ENCODE results near the gene CCDC190. TPM values are rescaled to one million over a fixed set of nuclear protein-coding genes. Genes with fewer than 3 reads are reported as not detected.
A peak's percentile ranks its signal among the peaks of the same experiment; 100 is the strongest.

Gene CCDC190
- total RNA-seq, 1 donor from 2014 or later: 5.2 TPM

DNA sequence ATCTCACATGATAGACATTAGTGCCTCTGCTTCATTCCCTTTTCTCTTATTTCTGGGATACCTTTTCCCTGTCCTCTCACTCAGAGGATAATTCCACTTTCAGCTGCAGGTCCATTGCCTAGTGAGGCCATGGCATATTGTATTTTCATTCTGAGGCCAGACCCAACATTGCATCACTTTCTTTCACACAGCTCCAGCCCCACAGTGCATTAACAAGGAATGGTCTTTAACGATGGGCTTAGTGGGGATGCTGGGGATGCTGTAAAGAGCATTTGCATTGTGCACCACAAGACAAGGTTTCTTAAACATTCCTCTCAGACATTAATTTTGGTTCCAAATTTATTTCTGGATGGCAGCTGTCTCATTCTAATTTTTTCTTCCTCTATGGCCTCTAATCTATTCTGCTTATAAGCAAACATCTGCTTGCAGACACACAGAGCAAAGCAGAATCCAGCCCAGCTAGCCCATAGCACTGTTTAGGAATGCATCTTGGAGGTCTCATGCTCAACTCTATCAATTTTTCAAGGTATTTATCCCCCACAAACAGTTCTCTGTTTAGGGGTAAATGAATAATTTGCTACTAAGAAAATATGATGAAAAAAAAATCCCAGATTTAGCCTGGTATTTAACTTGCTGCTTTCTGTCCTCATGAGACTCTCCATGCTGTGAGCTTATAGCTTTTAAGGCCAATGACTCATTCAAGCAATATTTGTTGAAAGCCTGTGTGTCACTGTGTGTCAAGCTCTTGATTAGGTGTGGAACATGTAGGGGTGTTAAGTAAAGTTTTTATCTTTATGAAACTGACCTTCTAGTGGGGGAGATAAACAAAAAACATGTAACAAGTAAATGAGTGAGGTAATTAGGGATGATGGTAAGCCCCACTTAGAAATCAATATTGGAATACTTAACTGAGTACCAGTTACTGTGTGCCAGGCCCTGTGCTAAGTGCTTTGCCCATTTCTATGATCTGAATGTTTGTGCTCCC lies 44.5 kb upstream of the CCDC190 start:
- Histone ChIP-seq H3K9me3 (no peaks in the 10 kb centered on the region), H3K36me3 (no peaks in the 10 kb centered on the region), H3K4me3 (no peak overlapping the region), H3K27me3 (ENCODE audit: low read depth) (no peaks in the 10 kb centered on the region), H3K4me1 (no peaks in the 10 kb centered on the region), H3K27ac (no peak overlapping the region)
- DNase-seq (no peak), ATAC-seq (peak; percentile 62 to 79)
- TF ChIP-seq, protein P1, sequence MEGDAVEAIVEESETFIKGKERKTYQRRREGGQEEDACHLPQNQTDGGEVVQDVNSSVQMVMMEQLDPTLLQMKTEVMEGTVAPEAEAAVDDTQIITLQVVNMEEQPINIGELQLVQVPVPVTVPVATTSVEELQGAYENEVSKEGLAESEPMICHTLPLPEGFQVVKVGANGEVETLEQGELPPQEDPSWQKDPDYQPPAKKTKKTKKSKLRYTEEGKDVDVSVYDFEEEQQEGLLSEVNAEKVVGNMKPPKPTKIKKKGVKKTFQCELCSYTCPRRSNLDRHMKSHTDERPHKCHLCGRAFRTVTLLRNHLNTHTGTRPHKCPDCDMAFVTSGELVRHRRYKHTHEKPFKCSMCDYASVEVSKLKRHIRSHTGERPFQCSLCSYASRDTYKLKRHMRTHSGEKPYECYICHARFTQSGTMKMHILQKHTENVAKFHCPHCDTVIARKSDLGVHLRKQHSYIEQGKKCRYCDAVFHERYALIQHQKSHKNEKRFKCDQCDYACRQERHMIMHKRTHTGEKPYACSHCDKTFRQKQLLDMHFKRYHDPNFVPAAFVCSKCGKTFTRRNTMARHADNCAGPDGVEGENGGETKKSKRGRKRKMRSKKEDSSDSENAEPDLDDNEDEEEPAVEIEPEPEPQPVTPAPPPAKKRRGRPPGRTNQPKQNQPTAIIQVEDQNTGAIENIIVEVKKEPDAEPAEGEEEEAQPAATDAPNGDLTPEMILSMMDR (IDR thresholded peaks at IDR 0.05): no peak
- intact Hi-C loops (cut with DNase I): no loop called here

DNA sequence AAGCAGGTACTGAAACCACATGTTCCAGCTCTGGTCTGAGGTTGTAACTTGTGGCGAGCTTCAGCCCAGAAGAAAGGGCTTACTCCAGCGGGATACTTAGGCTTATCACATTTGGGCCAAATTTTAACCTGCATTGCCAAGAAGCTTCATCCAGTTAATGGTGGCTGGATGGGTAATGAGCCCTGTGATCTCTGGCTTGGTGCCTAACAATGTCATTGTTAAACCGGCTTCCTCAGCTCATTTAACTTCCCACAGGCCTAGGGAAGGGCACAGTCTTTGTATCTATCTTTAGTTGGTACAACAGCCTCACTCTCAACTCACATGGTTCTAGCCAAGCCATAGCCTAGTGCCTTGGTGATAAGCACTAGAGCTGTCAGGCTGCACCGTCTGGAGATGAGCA lies 43.6 kb upstream of the CCDC190 start:
- DNase-seq (no peak), ATAC-seq (no peak)

DNA sequence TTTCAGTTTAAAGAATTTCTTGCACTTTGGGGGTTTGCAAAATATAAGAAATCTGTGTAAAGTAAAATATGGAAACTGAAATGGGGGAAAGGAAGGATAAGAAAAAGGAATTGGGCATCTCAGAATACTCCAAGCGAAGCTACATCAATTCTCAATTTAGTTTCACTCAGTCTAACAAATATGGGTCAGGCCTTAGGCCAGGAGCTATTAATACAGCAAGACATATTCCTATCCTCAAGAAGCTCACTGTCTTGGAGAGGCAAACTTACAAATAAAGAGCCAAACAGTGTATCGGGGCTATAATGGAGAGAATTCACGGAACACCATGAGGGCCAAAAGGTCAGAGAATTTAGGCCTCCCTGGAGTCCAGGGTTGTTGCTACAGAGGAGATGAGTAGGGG lies 43.0 kb upstream of the CCDC190 start:
- TF ChIP-seq, protein P1 (IDR thresholded peaks at IDR 0.05): no peak
- no peaks in the 10 kb centered on the region for H3K9me3 ChIP-seq
- no peak overlapping the region for H3K4me3 ChIP-seq
- H3K36me3 ChIP-seq: no peaks in the 10 kb centered on the region
- no peak overlapping the region for H3K27ac ChIP-seq
- H3K27me3 ChIP-seq (ENCODE audit: low read depth): no peaks in the 10 kb centered on the region
- intact Hi-C loops (cut with DNase I): no loop called here
- ATAC-seq (no peak), DNase-seq (no peak)
- H3K4me1 ChIP-seq: no peaks in the 10 kb centered on the region

More for the DNA sequence above, 43.6 kb upstream of the CCDC190 start:
- Histone ChIP-seq H3K27ac (no peak overlapping the region), H3K9me3 (no peaks in the 10 kb centered on the region), H3K4me1 (no peaks in the 10 kb centered on the region), H3K27me3 (ENCODE audit: low read depth) (no peaks in the 10 kb centered on the region), H3K36me3 (no peaks in the 10 kb centered on the region), H3K4me3 (no peak overlapping the region)
- intact Hi-C loops (cut with DNase I): no loop called here
- TF ChIP-seq, protein P1 (IDR thresholded peaks at IDR 0.05): no peak

DNA sequence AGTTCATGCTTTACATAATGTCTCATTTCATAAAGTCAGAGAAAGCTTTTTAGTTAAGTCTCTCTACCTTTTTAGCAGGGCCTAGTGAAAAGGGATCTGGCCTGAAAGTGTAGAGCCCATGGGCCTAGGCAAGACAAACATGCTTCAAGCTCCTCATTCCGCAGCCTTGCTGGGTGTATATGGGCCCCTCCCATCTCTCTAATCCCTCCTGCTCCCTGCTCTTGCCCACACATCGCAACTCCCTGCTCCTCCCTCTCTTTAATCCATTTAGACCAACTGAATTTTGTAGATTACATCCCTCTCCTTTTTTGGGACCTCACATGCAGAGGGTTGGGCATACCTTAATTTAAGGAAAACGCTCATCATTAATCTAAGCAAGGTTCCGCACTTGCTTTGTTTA lies 42.3 kb upstream of the CCDC190 start:
- H3K27ac ChIP-seq: no peak overlapping the region
- no peaks in the 10 kb centered on the region for H3K36me3 ChIP-seq
- TF ChIP-seq, protein P1 (IDR thresholded peaks at IDR 0.05): no peak
- H3K27me3 ChIP-seq (ENCODE audit: low read depth): no peaks in the 10 kb centered on the region
- H3K4me3 ChIP-seq: no peak overlapping the region
- no peak for DNase-seq
- H3K4me1 ChIP-seq: no peaks in the 10 kb centered on the region
- no peaks in the 10 kb centered on the region for H3K9me3 ChIP-seq
- no peak for ATAC-seq
- intact Hi-C loops (cut with DNase I): no loop called here

DNA sequence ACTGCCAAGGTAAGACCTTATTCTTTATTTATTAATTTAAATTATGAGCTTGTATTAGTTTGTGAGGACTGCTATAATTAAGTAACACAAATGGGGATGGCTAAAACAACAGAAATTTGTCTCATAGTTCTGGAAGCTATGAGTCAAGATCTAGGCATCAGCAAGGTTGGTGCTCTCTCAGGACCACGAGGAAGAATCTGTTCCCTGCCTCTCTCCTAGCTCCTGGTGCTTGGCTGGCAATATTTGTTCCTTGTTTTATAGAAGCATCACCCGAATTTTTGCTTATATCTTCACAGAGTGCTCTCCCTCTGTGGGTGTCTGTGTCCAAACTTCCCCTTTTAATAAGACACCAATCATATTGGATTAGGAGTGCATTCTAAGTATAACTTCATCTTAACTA lies 41.4 kb upstream of the CCDC190 start:
- ATAC-seq (no peak), DNase-seq (no peak)
- no peaks in the 10 kb centered on the region for H3K27me3 ChIP-seq (ENCODE audit: low read depth)
- H3K4me3 ChIP-seq: no peak overlapping the region
- no peaks in the 10 kb centered on the region for H3K9me3 ChIP-seq
- H3K4me1 ChIP-seq: no peaks in the 10 kb centered on the region
- TF ChIP-seq, protein P1 (IDR thresholded peaks at IDR 0.05): no peak
- no peak overlapping the region for H3K27ac ChIP-seq
- no peaks in the 10 kb centered on the region for H3K36me3 ChIP-seq
- intact Hi-C loops (cut with DNase I): no loop called here
